ENCODE measurements around the gene NARS2.

NARS2 gene

GRCh38 chr11:78415338-78415737 lies 159.3 kb downstream of the NARS2 start:
- DNase-seq (ENCODE audit: low read depth in 2 of 2), result no peak

GRCh38 chr11:78414321-78415051 lies 160.2 kb downstream of the NARS2 start:
- DNase-seq (ENCODE audit: low read depth in 2 of 2), result no peak

GRCh38 chr11:78408619-78409018 lies 166.0 kb downstream of the NARS2 start:
- no peak for DNase-seq (ENCODE audit: low read depth in 2 of 2)

- DNase-seq (ENCODE audit: low read depth in 2 of 2), result no peak
Observed at GRCh38 chr11:78406568-78407196, 168.0 kb downstream of the NARS2 start.

- no peak for DNase-seq (ENCODE audit: low read depth in 2 of 2)
Observed at GRCh38 chr11:78405805-78406204, 168.9 kb downstream of the NARS2 start.

GRCh38 chr11:78403781-78404180 lies 170.9 kb downstream of the NARS2 start:
- no peak for DNase-seq (ENCODE audit: low read depth in 2 of 2)

GRCh38 chr11:78402847-78403246 lies 171.8 kb downstream of the NARS2 start:
- no peak for DNase-seq (ENCODE audit: low read depth in 2 of 2)

GRCh38 chr11:78400702-78401101 lies 174.0 kb downstream of the NARS2 start:
- DNase-seq (ENCODE audit: low read depth in 2 of 2), result no peak

- DNase-seq (ENCODE audit: low read depth in 2 of 2), result no peak
Observed at GRCh38 chr11:78400116-78400515, 174.5 kb downstream of the NARS2 start.

GRCh38 chr11:78399136-78399535 lies 175.5 kb downstream of the NARS2 start:
- DNase-seq (ENCODE audit: low read depth in 2 of 2), result no peak

- no peak for DNase-seq (ENCODE audit: low read depth in 2 of 2)
Observed at GRCh38 chr11:78398715-78399114, 175.9 kb downstream of the NARS2 start.

- no peak for DNase-seq (ENCODE audit: low read depth in 2 of 2)
Observed at GRCh38 chr11:78397398-78397797, 177.3 kb downstream of the NARS2 start.

- no peak for DNase-seq (ENCODE audit: low read depth in 2 of 2)
Observed at GRCh38 chr11:78395597-78395996, 179.1 kb downstream of the NARS2 start.

- DNase-seq (ENCODE audit: low read depth in 2 of 2), result no peak
Observed at GRCh38 chr11:78392854-78393253, 181.8 kb downstream of the NARS2 start.

- DNase-seq (ENCODE audit: low read depth in 2 of 2), result no peak
Observed at GRCh38 chr11:78391424-78391823, 183.2 kb downstream of the NARS2 start.

- DNase-seq (ENCODE audit: low read depth in 2 of 2), result no peak
Observed at GRCh38 chr11:78390809-78391208, 183.9 kb downstream of the NARS2 start.

GRCh38 chr11:78386215-78386941 lies 188.3 kb downstream of the NARS2 start:
- no peak for DNase-seq (ENCODE audit: low read depth in 2 of 2)

All from fibroblast of skin of left biceps (primary cell).